LNCAP (cell line): Measurements from ENCODE around the gene RRP9.

ENCODE experiments used
- TF ChIP-seq, protein P1 (sequence below): fragments of 450-650 bp; IDR thresholded peaks from 2 replicates; pipeline ENCODE4 v1.5.1; 2017; ENCODE audit warnings: mild to moderate bottlenecking

The RRP9 gene, protein sequence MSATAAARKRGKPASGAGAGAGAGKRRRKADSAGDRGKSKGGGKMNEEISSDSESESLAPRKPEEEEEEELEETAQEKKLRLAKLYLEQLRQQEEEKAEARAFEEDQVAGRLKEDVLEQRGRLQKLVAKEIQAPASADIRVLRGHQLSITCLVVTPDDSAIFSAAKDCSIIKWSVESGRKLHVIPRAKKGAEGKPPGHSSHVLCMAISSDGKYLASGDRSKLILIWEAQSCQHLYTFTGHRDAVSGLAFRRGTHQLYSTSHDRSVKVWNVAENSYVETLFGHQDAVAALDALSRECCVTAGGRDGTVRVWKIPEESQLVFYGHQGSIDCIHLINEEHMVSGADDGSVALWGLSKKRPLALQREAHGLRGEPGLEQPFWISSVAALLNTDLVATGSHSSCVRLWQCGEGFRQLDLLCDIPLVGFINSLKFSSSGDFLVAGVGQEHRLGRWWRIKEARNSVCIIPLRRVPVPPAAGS

GRCh38 chr3:51941798-51942602 lies at the start of gene RRP9, which contains the start of gene PARP3:
RRP9 (minus strand) TSS chr3:51941904; CDS start chr3:51941867, 37 bp downstream.
PARP3 (plus strand) TSS chr3:51942363; CDS start chr3:51943356, 993 bp downstream.
- TF ChIP-seq, protein P1, sequence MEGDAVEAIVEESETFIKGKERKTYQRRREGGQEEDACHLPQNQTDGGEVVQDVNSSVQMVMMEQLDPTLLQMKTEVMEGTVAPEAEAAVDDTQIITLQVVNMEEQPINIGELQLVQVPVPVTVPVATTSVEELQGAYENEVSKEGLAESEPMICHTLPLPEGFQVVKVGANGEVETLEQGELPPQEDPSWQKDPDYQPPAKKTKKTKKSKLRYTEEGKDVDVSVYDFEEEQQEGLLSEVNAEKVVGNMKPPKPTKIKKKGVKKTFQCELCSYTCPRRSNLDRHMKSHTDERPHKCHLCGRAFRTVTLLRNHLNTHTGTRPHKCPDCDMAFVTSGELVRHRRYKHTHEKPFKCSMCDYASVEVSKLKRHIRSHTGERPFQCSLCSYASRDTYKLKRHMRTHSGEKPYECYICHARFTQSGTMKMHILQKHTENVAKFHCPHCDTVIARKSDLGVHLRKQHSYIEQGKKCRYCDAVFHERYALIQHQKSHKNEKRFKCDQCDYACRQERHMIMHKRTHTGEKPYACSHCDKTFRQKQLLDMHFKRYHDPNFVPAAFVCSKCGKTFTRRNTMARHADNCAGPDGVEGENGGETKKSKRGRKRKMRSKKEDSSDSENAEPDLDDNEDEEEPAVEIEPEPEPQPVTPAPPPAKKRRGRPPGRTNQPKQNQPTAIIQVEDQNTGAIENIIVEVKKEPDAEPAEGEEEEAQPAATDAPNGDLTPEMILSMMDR, result peak; percentile 98

DNA sequence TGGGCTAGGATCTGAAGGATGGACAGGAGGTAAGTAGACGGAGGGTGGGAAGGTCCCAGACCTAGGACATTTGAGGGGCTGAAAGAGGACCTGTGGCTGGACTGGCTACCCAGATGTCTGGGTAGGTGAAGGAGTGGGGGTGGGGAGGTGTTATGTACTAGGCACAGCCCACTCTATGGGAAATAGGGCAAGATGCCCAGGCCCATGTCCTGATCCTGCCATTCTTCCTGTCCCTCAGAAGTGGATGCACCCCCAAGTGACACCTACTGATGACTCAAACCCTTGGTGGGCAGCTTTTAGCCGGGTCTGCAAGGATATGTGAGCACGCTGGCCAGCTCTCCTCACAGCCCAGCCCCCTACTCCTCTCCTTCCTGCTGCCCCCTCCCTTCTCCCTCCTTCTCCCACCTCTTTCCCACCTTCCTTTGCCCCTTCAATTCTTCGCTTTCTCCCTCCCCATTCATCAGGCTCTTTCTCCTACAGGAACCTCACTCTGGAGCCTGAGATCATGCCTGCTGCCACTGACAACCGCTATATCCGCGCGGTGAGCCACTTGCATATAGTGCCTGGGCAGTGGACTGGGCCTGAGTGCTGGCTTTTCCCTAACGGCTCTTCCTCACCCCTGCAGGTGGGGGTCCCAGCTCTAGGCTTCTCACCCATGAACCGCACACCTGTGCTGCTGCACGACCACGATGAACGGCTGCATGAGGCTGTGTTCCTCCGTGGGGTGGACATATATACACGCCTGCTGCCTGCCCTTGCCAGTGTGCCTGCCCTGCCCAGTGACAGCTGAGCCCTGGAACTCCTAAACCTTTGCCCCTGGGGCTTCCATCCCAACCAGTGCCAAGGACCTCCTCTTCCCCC lies 46.8 kb upstream of the RRP9 start:
- TF ChIP-seq, protein P1, result no peak

DNA sequence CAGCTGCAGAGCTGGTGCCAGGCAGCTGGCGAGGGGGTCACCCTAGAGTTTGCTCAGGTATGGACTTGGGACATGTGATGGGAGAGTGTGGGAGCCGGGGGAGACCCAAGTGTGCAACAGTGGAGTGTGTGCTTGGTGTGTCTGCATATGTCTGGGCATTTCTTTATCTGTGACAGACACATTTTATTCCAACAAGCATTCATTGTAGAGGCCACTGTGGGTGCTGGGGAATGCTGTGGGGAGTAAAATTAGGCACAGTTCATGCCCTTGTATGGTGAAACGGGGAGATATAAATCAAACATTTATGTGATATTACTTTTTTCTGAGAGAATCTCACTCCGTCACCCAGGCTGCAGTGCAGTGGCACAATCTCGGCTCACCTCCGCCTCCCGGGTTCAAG lies 45.9 kb upstream of the RRP9 start:
- TF ChIP-seq, protein P1, result no peak

- TF ChIP-seq, protein P1, result no peak
These were observed 44.6 kb upstream of the RRP9 start for GRCh38 chr3:51986010-51986947.

DNA sequence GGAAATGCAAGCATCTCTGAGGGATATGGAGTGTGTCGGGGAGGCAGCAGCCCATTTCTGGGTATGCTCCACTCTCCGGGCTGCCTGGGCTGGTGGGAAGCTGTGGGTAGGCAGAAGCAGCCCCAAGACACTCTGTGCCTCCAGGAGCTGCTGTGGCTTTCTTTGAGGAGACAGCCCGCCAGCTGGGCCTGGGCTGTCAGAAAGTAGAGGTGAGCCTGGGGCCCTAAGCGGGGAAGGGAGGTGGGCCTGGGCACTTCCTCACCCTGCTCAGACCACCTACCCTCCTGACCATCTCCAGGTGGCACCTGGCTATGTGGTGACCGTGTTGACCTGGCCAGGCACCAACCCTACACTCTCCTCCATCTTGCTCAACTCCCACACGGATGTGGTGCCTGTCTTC lies 43.4 kb upstream of the RRP9 start:
- TF ChIP-seq, protein P1, result no peak

GRCh38 chr3:51984269-51984647 lies 42.6 kb upstream of the RRP9 start:
- TF ChIP-seq, protein P1, result no peak
